Stimulated activated CD8-positive, alpha-beta memory T cell treated with anti-CD3 and anti-CD28 coated beads, Interleukin-4, amount 100 ng/mL, for 4 hours (primary cell): ENCODE results near the gene ITGA7.

ENCODE experiments used
- DNase-seq, 2 donors: peaks; one replicate each; pipeline ENCODE4 v3.0.0-alpha.2; 2020; ENCODE audit warnings: low read depth in 2 of 2, low spot score in 1 of 2

The ITGA7 gene

GRCh38 chr12:55720071-55720564 lies 12.4 kb upstream of the ITGA7 start, which contains the start of gene RDH5:
Gene RDH5 (plus strand): TSS chr12:55720393. CDS start chr12:55721185, 792 bp downstream.
- no peak for DNase-seq

DNA sequence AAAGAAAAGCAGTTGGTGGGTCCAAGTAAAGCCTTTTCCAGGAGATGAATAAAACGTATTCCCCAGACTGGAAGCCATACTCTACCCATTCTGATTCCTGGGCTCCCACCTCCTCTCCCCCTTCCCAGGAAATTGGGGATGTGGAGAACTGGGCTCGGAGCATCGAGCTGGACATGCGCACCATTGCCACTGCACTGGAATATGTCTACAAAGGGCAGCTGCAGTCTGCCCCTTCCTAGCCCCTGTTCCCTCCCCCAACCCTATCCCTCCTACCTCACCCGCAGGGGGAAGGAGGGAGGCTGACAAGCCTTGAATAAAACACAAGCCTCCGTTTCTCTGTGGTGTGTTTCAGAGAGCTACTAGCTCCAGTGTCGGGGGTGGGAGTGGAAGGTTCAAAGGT lies 11.7 kb upstream of the ITGA7 start:
- no peak for DNase-seq

GRCh38 chr12:55718624-55719275 lies 11.0 kb upstream of the ITGA7 start:
- DNase-seq: no peak

DNA sequence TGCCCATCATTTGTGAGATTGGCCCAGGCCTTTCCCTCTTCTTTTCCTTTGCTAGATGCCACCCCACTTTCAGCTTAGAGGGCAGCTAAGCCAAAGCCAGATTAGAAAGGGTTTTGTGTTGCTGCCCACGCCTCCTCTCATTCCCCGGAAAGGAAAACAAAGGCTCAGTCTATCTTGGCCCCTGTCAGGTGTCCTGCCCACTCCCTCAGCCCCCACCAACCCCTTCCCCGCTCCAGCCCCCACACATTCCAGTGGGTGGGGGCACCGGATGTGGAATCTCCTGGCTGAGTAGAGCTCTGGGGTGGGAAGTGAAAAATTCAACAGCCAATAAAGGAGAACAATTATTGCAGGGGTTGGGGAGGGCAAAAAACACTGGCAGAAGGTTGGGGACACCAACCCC lies 10.3 kb upstream of the ITGA7 start:
- DNase-seq: no peak

DNA sequence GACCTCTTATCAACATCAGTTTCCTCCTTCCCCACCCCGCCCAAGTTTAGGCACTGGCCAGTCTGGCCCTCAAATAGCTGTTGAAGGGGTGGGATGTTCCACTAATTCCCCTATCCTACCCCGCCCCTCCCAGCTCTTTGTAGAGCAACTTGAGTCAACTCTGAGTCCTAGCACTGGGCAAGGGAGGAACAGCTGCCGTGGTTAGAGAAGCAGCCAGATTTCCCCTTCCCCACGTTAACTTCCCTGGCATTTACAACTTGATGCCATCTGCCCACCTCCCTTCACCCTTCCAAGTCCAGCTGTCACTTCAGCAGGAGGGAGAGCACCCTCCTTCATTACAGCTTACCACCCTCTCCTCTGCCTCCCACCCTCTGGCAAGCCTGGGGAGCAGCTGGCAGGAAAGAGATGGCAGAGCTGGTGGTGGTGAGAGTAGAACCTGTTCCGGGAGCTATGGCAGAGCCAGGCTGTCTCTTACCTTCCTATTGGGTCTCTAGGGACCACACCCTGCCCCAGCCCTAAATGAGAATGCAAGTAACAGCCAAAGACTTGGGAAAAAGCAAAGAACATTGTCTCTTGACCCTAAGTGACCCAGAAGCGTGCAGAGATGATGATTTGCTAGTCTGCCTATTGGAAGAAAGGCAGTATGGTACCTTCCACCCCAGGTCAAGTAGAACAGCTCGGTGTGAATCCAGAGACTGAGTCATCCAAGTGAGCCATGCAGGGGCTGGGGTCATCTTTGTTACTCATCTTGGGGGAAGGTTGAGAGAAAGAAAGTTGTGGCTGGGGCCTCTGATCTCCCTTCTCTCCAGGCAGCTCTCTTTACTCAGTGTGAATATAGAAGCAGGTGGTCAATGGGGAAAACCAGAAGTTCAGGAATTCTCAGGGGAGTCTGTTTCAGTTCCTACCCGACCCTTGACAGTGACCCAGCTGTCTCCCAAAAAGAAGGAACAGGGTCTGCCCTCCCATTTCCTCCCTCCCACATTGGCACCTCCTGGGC lies 9.6 kb upstream of the ITGA7 start:
- DNase-seq: no peak

- no peak for DNase-seq
Measured at GRCh38 chr12:55716582-55716957, 8.9 kb upstream of the ITGA7 start.

DNA sequence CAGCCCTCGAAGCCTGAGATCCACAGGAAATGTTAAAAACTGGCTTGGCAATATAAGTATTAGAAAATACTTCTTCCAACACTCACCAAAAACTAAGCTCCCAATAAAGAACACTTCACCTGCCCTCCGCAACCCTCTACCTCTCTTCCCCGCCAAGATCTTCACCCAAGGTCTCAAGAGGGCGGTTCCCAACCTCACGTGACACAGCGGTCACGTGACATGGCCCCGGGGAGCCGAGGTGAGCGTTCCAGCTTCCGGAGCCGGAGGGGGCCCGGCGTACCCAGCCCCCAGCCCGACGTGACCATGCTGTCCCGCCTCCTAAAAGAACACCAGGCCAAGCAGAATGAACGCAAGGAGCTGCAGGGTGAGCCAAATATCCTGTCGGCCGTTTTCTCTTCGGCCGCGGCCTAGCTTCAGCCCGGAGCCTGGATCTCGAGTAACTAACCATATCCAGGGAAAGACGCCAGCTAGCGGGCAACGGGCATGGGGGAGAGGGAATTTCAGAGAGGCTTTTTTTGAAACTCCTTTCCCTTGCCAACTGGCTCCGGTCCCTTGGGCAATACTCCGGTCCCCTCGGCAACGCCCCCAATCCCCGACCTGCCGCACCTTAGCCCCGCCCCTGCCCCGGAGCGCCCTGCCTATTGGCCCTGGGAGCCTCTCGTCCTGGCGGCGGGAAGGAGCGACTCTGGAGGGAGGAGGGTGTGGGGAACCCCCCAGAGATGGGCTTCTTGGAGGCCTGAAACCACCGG lies 8.3 kb upstream of the ITGA7 start, which contains the start of gene BLOC1S1:
TSS of gene BLOC1S1 (plus strand) at position 214 of the 749 bp plus-strand sequence. CDS start at position 220, 6 bp downstream.
- DNase-seq: peak; percentile 78 to 81

DNA sequence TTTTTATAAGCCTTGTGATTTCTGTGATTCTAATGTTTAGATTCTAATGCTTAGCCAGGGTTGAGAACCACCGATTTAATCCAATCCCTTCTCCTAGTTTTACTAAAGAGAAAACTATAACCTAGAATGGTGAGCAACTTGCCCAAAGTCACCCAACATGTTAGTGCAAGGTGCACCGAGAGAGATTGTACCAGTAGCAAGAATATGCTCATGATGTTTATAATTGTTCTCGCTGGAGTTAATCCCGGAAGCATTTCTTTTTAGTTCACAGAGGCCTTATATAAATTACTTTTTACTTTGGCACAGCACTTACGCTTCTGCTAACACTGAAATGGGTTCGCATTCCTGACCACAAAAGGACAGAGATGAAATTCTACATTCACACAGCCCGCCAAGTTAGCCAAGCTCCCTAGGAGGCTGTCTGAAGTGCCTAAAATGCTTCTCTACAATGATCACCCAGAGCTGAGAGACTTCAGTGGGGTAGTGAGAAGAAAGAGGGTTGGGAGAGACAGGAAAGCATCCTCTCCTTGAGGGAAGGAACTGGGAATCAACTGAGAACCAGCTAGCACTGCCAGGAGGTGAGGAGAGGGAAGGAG lies 7.6 kb upstream of the ITGA7 start:
- DNase-seq: no peak

DNA sequence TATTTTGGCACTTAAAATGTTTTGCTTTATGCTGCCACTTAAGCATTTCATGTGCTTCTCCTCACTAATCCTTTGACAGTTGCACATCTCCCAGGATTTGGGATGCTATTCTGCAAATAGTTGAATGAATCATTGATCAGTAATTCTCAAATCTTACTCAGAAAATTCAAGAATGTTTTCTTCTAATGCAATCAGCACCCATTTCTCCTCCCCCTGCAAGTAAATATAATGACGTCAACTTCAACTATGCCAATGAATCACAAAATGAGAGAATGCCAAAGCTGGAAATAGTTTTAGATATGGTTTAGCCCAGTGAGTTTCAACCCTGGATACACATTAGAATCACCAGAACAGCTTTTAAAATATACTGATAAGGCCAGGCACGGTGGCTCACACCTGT lies 6.0 kb upstream of the ITGA7 start:
- no peak for DNase-seq

GRCh38 chr12:55712700-55713415 lies 5.2 kb upstream of the ITGA7 start:
- DNase-seq: no peak

GRCh38 chr12:55711786-55712553 lies 4.3 kb upstream of the ITGA7 start:
- no peak for DNase-seq

DNA sequence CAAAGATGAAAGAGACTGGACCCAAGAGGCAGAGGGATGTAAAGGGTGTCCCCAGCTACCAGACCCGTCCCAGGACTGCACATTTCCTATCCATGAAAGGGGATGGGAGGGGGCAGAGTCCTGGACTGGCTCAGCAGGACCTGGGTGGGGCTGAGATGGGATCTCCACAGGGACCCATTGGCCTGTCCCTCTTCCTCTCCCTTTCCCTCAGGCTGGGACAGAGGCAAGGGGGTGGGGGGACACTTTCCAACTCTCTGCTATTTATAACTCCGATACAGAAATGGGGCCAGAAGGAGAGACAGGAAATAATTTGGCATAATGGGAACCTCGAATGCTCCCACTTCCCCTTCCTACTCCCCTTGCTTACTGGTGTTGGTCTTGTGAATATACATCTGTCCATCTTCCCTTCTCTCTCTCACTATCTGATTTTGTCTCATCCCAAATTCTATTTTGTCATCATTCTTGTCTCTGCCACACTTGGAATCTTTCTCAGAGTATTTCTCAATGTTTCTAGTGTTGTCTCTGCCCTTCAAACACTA lies 1.1 kb upstream of the ITGA7 start:
- no peak for DNase-seq

- DNase-seq: no peak
Measured at GRCh38 chr12:55707219-55707671, 459 bp downstream of the ITGA7 start.

DNA sequence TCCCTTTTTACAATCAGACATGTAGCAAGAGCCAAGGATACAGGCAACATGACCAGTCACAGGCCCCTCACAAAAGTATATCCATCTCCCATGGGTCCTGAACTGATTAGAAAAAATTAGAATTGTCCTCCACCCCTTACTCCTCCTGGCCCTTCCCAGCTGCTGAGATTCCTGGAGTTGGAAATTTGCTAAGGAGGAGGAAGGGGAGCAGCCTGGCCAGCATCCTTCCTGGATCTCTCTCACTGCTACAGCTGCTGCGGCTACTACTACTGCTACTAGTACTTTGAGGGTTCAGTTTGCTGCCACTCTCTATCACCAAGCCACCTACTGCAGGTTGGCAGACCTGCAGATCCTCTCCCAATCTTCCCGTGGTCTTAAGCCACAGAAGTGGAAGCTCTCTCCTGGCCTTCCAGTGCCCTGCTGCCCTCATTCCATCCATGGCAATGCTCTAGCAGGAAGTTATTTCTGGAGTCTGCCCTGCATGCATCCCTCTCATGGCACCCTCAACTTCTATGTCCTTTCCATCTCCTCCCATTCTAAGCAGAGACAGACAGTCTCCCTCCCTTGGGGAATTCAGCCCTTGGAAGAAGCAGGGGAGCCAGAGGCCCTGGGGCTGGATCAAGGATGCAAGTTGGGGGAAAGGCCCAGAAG lies 1.0 kb downstream of the ITGA7 start:
- DNase-seq: no peak

- DNase-seq: no peak
Measured at GRCh38 chr12:55705782-55706402, 1.8 kb downstream of the ITGA7 start.

DNA sequence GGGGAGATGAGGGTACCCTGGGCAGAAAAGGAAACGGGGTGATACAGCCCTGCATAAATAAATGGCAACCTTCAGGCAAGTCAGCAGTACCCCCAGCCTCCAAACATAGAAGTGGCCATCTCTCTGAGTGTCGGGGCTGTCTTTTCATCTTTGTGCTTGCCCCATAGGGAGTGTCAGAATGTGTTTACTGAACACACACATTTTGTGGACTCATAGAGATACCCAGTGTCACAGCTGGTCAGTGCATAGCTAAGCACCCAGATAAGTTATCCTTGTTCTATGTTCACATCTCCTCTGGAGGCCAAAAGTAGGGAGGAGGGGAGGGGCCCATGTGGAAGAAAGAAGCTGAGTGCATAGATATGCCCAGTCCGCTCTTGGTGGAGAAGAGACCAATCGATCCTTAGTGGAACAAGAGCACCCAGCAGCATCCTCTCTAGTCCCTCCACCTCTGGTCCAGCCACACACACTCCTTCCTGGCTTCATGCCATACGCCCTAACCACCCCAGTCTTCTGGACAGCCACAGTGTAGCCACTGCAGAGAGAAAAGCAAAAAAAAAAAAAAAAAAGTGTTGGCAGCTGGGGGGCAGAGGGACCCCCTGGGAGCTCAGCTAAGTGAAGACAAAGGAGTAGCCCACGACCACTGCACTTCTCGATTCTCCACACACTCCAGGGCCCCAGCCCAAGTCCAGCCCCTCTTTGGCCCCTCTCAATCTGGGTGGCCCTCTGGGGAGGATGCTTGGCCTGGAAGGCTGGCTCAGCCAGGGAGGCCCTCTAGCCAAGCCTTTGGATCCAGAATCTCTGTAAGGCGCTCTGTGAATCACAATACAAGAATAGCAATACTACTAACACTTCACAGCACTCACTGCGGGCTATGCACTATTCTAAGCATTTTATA lies 2.6 kb downstream of the ITGA7 start:
- DNase-seq: no peak
